GM18505 (cell line): ENCODE results near the gene PRKAB1.

Experiments
- ATAC-seq: cut with Tn5 transposase; IDR thresholded peaks from one replicate; pipeline ENCODE4 v1.9.1; 2021; ENCODE audit not compliant: unreplicated experiment
- POLR2A ChIP-seq: IDR thresholded peaks from 4 replicates; pipeline ENCODE4 v1.6.1; 2011; ENCODE audit warnings: borderline replicate concordance; ENCODE audit not compliant: insufficient read depth, insufficient read length; ENCODE audit errors: extremely low read depth

PRKAB1 gene

GRCh38 chr12:119669744-119670472 lies 2.0 kb downstream of the PRKAB1 start:
- ATAC-seq = no peak
- TF ChIP-seq POLR2A = no peak

- ATAC-seq = no peak
- TF ChIP-seq POLR2A = no peak
These were observed 3.1 kb downstream of the PRKAB1 start for GRCh38 chr12:119671070-119671469.

GRCh38 chr12:119672194-119672593 lies 4.3 kb downstream of the PRKAB1 start:
- TF ChIP-seq POLR2A = no peak

GRCh38 chr12:119673634-119674033 lies 5.7 kb downstream of the PRKAB1 start:
- TF ChIP-seq POLR2A = no peak
- no peak for ATAC-seq

More at GRCh38 chr12:119672194-119672593, 4.3 kb downstream of the PRKAB1 start:
- ATAC-seq = no peak

GRCh38 chr12:119674560-119674959 lies 6.6 kb downstream of the PRKAB1 start:
- ATAC-seq = no peak
- TF ChIP-seq POLR2A = no peak

GRCh38 chr12:119676022-119676421 lies 8.1 kb downstream of the PRKAB1 start:
- no peak for ATAC-seq
- no peak for TF ChIP-seq POLR2A

- no peak for ATAC-seq
- TF ChIP-seq POLR2A = no peak
These were observed 8.6 kb downstream of the PRKAB1 start for GRCh38 chr12:119676573-119676972.

GRCh38 chr12:119678459-119678858 lies 10.5 kb downstream of the PRKAB1 start:
- no peak for ATAC-seq
- no peak for TF ChIP-seq POLR2A

- no peak for TF ChIP-seq POLR2A
- ATAC-seq = no peak
These were observed 11.1 kb downstream of the PRKAB1 start for GRCh38 chr12:119679081-119679480.

- no peak for TF ChIP-seq POLR2A
- ATAC-seq = no peak
These were observed 11.6 kb downstream of the PRKAB1 start for GRCh38 chr12:119679490-119679889.

GRCh38 chr12:119681111-119681510 lies 13.2 kb downstream of the PRKAB1 start:
- TF ChIP-seq POLR2A = no peak
- ATAC-seq = no peak

GRCh38 chr12:119681728-119682638 lies 14.1 kb downstream of the PRKAB1 start:
- no peak for ATAC-seq
- no peak for TF ChIP-seq POLR2A

GRCh38 chr12:119682639-119683252 lies 14.8 kb downstream of the PRKAB1 start:
- ATAC-seq = no peak
- TF ChIP-seq POLR2A = no peak
